K562 (cell line): ENCODE data around the gene ZNF8. TPM values are rescaled to one million over a fixed set of nuclear protein-coding genes. Genes with fewer than 3 reads are reported as not detected.

Experiments used
- DPF2 ChIP-seq: fragments of 450-650 bp; IDR thresholded peaks from 2 replicates; pipeline ENCODE4 v1.6.1; 2016
- TRIM24 ChIP-seq, 2 experiments: fragments of 450-650 bp; IDR thresholded peaks; 2 replicates each; pipeline ENCODE4 v1.6.1; 2016
- TRIM28 ChIP-seq: fragments of 450-650 bp; IDR thresholded peaks from 2 replicates; pipeline ENCODE4 v1.6.1; 2017
- ZNF75A ChIP-seq: fragments of 450-650 bp; formaldehyde crosslinking; IDR thresholded peaks from 2 replicates; pipeline ENCODE4 v1.4.0; 2020; ENCODE audit warnings: mild to moderate bottlenecking
- polyA plus RNA-seq, 8 experiments: library from polyadenylated mRNA; depleted of rRNA in 4 of 8; stranded (reverse) in 5 of 8; unstranded in 3 of 8; fragments of >200 nt; fragmentation: Nextera tagmentation in 2 of 8; fragmentation: Illumina TruSeq in 1 of 8; extraction: Ambion mirVana in 2 of 8; extraction: Trizol in 1 of 8; gene quantifications; 2 replicates each; pipeline versions ENCODE4 v1.2.1 to v1.2.3, GENCODE V29; 2011 to 2014; ENCODE audit warnings: inconsistent platforms in 1 of 8, missing spikeins in 1 of 8
- total RNA-seq, 7 experiments: library from RNA; depleted of rRNA in 6 of 7; stranded (reverse); fragments of >200 nt in 6 of 7; fragmentation: Illumina TruSeq in 2 of 7; extraction: Trizol in 2 of 7; gene quantifications; 2 replicates each; pipeline versions ENCODE4 v1.2.1 to v1.2.3, GENCODE V29; 2011 to 2021; ENCODE audit warnings: low replicate concordance in 1 of 7
- TF ChIP-seq, protein P1 (sequence below), 2 experiments: fragments of 450-650 bp in 1 of 2; sonication (generic) in 1 of 2; formaldehyde crosslinking in 1 of 2; IDR thresholded peaks; 2 replicates each; pipeline versions ENCODE4 v1.7.1 to v1.9.0; 2016 to 2022; ENCODE audit warnings: inconsistent platforms in 1 of 2, mild to moderate bottlenecking in 1 of 2, missing genetic modification reagents in 1 of 2
- TF ChIP-seq, protein P2 (sequence below): fragments of 450-650 bp; IDR thresholded peaks from 2 replicates; pipeline ENCODE4 v1.6.1; 2018; ENCODE audit warnings: mild to moderate bottlenecking, low read depth; ENCODE audit not compliant: partially characterized antibody
- TF ChIP-seq, protein P3 (sequence below): conservative IDR thresholded peaks from 2 replicates; pipeline ENCODE4 v1.6.1; 2011; ENCODE audit warnings: low read depth, mild to moderate bottlenecking, low read length; ENCODE audit not compliant: control insufficient read depth
- TF ChIP-seq, protein P4 (sequence below): sonication (generic); formaldehyde crosslinking; IDR thresholded peaks from 2 replicates; pipeline ENCODE4 v1.5.0; 2020; ENCODE audit warnings: missing genetic modification reagents

The ZNF8 gene
- total and polyA plus RNA-seq, 9 of the 15 experiments (the other 6 are each of a cell fraction or from before 2014, with no cell fraction given), result 0.71 to 7.7 (median 4.7) TPM

DNA sequence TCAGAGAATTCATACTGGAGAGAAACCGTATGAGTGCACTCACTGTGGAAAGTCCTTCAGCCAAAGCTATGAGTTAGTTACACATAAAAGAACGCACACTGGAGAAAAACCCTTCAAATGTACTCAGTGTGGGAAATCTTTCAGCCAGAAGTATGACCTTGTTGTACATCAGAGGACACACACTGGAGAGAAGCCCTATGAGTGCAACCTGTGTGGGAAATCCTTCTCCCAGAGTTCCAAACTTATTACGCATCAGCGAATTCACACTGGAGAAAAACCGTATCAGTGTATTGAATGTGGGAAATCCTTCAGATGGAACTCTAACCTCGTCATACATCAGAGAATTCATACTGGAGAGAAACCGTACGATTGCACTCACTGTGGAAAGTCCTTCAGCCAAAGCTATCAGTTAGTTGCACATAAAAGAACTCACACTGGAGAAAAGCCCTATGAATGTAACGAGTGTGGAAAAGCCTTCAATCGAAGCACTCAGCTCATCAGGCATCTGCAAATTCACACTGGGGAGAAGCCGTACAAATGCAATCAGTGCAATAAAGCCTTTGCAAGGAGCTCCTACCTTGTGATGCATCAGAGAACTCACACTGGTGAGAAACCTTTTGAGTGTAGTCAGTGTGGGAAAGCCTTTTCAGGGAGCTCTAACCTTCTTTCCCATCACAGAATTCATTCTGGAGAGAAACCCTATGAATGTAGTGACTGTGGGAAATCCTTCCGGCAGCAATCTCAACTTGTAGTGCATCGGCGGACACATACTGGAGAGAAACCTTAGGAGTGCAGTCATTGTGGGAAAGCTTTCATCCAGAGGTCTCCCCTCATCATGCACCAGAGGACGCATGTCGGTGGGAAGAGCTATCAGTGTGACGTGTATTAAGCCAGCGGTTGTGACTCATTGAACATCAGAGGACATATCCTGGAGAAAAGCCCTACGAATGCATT, 16.5 kb upstream of the ZNF8 start (continued):
- TF ChIP-seq, protein P1, sequence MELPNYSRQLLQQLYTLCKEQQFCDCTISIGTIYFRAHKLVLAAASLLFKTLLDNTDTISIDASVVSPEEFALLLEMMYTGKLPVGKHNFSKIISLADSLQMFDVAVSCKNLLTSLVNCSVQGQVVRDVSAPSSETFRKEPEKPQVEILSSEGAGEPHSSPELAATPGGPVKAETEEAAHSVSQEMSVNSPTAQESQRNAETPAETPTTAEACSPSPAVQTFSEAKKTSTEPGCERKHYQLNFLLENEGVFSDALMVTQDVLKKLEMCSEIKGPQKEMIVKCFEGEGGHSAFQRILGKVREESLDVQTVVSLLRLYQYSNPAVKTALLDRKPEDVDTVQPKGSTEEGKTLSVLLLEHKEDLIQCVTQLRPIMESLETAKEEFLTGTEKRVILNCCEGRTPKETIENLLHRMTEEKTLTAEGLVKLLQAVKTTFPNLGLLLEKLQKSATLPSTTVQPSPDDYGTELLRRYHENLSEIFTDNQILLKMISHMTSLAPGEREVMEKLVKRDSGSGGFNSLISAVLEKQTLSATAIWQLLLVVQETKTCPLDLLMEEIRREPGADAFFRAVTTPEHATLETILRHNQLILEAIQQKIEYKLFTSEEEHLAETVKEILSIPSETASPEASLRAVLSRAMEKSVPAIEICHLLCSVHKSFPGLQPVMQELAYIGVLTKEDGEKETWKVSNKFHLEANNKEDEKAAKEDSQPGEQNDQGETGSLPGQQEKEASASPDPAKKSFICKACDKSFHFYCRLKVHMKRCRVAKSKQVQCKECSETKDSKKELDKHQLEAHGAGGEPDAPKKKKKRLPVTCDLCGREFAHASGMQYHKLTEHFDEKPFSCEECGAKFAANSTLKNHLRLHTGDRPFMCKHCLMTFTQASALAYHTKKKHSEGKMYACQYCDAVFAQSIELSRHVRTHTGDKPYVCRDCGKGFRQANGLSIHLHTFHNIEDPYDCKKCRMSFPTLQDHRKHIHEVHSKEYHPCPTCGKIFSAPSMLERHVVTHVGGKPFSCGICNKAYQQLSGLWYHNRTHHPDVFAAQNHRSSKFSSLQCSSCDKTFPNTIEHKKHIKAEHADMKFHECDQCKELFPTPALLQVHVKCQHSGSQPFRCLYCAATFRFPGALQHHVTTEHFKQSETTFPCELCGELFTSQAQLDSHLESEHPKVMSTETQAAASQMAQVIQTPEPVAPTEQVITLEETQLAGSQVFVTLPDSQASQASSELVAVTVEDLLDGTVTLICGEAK (IDR thresholded peaks at IDR 0.05), result no peak
- TF ChIP-seq, protein P1 (CRISPR knock-in tag; IDR thresholded peaks at IDR 0.05), result no peak
- TF ChIP-seq, protein P2, sequence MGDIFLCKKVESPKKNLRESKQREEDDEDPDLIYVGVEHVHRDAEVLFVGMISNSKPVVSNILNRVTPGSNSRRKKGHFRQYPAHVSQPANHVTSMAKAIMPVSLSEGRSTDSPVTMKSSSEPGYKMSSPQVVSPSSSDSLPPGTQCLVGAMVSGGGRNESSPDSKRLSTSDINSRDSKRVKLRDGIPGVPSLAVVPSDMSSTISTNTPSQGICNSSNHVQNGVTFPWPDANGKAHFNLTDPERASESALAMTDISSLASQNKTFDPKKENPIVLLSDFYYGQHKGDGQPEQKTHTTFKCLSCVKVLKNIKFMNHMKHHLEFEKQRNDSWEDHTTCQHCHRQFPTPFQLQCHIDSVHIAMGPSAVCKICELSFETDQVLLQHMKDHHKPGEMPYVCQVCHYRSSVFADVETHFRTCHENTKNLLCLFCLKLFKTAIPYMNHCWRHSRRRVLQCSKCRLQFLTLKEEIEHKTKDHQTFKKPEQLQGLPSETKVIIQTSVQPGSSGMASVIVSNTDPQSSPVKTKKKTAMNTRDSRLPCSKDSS, result peak; percentile 76
- peak in 1 of 2 experiments; percentile 69; a peak in 2 of 4 replicates for TF ChIP-seq TRIM24 (IDR thresholded peaks at IDR 0.05)
- TF ChIP-seq ZNF75A (CRISPR knock-in tag), result peak; percentile 95
- TF ChIP-seq, protein P3, sequence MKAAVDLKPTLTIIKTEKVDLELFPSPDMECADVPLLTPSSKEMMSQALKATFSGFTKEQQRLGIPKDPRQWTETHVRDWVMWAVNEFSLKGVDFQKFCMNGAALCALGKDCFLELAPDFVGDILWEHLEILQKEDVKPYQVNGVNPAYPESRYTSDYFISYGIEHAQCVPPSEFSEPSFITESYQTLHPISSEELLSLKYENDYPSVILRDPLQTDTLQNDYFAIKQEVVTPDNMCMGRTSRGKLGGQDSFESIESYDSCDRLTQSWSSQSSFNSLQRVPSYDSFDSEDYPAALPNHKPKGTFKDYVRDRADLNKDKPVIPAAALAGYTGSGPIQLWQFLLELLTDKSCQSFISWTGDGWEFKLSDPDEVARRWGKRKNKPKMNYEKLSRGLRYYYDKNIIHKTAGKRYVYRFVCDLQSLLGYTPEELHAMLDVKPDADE, result peak; percentile 64
- TF ChIP-seq DPF2, result no peak
- TF ChIP-seq TRIM28, result peak; percentile 90; the same call in 1 of the 2 replicates
- TF ChIP-seq, protein P4, sequence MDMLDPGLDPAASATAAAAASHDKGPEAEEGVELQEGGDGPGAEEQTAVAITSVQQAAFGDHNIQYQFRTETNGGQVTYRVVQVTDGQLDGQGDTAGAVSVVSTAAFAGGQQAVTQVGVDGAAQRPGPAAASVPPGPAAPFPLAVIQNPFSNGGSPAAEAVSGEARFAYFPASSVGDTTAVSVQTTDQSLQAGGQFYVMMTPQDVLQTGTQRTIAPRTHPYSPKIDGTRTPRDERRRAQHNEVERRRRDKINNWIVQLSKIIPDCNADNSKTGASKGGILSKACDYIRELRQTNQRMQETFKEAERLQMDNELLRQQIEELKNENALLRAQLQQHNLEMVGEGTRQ (CRISPR knock-in tag), result no peak
- TF ChIP-seq, all 486 proteins: peak for 12
